ENCODE data around the gene TNNI2.

The TNNI2 gene

DNA sequence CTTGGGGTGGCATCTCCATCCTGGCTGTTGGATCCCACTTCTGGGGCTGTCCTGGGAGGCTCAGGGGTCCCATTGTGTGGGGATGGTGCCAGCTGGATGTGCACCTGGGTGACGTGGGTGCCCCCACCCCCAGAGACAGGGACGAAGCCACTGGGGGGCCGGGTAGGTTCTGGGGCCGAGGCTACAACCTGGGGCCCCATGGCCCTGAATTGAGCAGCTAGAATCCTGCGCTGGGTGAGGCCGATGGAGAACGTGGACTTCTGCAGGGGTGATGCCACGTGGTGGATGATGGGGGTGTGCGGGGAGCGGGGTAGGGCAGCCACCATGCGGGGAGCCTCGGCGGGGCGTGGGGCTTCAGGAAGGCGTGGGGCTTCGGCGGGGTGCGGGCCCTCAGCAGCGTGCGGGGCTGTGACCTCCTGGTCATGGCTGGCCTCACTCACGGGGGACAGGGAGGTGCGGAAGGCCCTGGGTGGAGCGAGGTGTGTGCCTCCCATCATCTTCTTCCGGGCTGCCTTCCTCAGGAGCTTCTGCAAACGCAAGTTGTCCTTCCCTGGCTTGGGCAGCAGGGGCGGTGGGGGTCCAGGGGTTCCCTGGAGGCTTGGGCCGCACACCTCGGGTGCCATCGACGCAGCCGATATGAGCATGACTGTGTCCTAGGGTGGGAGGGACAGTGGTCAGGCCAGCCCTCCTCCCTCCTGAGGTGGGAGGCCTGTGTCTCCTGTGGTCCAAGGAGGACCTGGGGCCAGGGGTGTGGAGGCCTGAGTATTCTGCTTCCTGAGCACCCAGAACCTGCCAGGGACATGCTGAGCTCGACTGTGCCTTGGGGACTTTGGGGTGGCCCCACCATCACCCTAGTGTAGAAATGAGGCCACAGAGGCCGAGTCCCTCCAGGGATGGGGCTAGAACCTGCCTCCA lies 51.4 kb downstream of the TNNI2 start:
- DNase-seq: no peak

Data from retina (tissue), 1 donor.